ENCODE data around the gene SLAMF1. TPM values are rescaled to one million over a fixed set of nuclear protein-coding genes. Genes with fewer than 3 reads are reported as not detected.

The SLAMF1 gene
- total RNA-seq, 4 donors from 2014 or later = 0.42 to 7.1 (median 4.4) TPM; not detected in 1

DNA sequence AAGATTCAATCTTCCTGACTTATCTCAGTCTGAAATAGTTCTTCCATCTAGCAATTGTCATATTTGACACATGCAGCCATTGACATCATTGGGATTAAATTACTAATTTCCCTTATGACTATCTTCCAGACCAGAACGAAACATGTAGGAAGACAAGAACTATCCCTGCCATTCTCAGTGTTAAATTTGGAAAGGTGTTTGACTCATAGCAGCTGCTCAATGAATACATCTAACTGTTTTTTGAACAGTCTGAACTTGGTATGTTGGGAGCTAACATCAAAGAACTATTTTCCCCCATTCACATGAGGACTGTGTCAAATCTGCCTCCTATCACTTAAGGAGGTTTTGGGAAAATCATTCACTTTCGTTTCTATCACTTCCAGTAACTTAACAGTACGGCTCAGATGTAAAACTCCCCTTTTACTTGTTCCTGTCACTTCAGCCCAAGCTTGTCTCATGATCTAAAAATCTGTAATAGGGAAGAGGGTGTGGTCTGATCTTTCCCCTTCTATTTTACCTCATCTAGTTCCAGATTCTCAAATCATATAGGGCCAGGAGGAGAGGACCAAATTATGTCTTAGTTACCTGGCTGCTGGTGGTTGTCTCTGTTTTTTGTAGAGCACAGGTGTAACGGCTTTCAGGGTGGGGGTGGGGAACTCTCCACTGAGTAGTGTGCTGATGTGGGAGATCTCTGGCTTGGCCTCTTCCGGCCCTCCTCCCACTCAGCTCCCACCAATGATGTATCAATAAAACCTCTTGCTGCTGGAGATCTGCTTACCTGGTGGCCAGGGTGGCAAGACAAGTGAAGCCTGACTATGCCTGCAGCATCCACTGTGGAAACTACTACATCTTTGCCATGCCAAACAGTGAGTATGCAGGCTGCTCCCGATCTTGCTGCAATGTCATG is 26.2 kb upstream of the SLAMF1 start:
- TF ChIP-seq, protein P1, sequence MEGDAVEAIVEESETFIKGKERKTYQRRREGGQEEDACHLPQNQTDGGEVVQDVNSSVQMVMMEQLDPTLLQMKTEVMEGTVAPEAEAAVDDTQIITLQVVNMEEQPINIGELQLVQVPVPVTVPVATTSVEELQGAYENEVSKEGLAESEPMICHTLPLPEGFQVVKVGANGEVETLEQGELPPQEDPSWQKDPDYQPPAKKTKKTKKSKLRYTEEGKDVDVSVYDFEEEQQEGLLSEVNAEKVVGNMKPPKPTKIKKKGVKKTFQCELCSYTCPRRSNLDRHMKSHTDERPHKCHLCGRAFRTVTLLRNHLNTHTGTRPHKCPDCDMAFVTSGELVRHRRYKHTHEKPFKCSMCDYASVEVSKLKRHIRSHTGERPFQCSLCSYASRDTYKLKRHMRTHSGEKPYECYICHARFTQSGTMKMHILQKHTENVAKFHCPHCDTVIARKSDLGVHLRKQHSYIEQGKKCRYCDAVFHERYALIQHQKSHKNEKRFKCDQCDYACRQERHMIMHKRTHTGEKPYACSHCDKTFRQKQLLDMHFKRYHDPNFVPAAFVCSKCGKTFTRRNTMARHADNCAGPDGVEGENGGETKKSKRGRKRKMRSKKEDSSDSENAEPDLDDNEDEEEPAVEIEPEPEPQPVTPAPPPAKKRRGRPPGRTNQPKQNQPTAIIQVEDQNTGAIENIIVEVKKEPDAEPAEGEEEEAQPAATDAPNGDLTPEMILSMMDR (IDR thresholded peaks at IDR 0.05) = no peak
- no peak for TF ChIP-seq POLR2A (IDR thresholded peaks at IDR 0.05)
- intact Hi-C loops (cut with DNase I; ENCODE audit: low total_unique reads) = loop anchor here (10.0 kb wide), 1 partner anchor 162 kb away; no protein-coding TSS in a partner anchor
- DNase-seq (ENCODE audit: low spot score in 2 of 2) = no peak
- no peak overlapping the region for H3K4me3 ChIP-seq (ENCODE audit: low read depth, poor library complexity, severe bottlenecking)
- 49 to 51% methylated on average over 6 of the region's 6 CpGs for WGBS, 2 donors

DNA sequence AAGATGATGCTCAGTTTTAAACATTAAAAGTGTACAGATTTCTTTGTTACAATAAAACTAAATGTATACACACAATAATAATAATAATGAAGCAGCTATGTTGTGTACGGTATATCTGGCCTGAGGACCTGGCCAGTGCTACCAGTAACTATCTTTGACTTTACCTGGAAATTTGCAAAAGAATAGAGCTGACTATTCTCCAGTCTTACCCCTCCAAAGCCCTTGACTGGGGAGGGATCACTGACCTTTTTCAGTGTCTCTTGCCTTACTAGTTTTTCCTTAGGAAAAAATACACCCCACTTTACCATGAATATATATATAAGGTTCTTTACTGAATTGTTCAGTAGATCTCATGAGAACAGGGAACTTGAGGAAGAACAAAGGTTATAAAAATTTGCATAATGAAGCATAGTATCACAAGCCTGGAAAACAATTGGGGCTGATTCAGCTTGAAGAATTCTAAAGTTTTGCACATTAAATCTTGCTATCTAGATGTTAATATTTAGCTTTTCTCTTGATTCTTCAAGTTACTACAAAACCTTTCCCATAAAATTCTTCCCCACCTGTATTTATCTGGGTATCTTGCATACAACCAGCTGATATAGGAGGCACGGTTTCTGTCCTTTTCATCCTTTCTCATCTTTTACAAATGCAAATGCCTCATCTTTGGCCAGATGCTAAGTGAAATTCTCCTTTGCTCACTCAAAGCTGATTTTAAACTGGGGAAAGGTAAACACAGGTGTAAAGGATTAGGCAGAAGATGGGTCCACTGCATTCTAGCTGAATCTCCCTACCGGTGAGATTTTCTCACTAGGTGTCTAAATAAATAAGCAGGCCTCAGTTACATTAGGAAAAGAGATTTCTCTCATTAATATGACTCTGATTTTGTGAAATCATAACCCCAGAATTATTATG is 25.0 kb upstream of the SLAMF1 start:
- whole genome bisulfite sequencing, 2 donors = 43 to 69% methylated on average over 3 of the region's 3 CpGs

DNA sequence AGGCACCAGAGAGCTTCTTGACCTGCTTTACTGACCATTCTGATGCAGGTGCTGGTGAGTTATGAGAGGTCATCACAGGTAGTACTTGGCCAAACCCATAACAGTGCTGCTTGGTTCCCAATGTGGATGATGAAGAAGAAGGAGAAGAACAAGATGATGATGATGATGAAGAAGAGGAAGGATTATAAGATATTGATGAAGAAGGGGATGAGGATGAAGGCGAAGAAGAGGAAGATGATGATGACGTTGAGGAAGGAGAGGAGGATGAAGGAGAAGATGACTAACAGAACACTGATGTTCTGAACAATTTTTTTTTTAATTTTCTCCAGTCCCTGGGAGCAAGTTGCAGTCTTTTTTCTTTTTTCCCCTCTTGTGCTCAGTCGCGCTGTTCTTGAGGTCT is 23.9 kb upstream of the SLAMF1 start:
- DNase-seq (ENCODE audit: low spot score in 2 of 2) = no peak
- no peak overlapping the region for H3K4me3 ChIP-seq (ENCODE audit: low read depth, poor library complexity, severe bottlenecking)
- intact Hi-C loops (cut with DNase I; ENCODE audit: low total_unique reads) = loop anchor here (10.0 kb wide), 1 partner anchor 164 kb away; no protein-coding TSS in a partner anchor
- TF ChIP-seq POLR2A (IDR thresholded peaks at IDR 0.05) = no peak
- TF ChIP-seq, protein P1 (IDR thresholded peaks at IDR 0.05) = no peak
- 86% methylated on average over 4 of the region's 4 CpGs for WGBS, 2 donors

More for the DNA sequence above, 25.0 kb upstream of the SLAMF1 start:
- no peak for DNase-seq (ENCODE audit: low spot score in 2 of 2)
- no peak for TF ChIP-seq POLR2A (IDR thresholded peaks at IDR 0.05)
- TF ChIP-seq, protein P1 (IDR thresholded peaks at IDR 0.05) = no peak
- H3K4me3 ChIP-seq (ENCODE audit: low read depth, poor library complexity, severe bottlenecking) = no peak overlapping the region
- intact Hi-C loops (cut with DNase I; ENCODE audit: low total_unique reads) = loop anchor here (10.0 kb wide), 1 partner anchor 163 kb away; no protein-coding TSS in a partner anchor

DNA sequence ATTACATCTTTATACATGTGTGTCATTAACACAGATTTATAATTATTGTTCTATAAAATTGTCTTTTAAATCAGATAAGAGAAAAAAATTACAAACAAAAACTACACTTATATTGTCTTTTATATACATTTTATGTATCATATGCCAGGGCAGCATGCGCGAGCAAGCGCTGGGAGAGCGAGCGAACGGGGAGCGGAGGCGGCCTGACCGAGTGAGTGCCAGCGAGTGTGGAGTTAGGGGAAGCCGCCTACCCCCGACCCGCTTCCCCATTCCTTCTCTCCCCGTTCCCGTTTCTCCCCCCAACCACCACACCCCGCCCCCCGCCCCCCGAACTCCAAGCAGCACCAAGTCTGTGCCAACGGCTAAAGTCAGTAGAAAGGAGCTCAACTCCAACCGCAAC is 23.0 kb upstream of the SLAMF1 start:
- WGBS, 2 donors = 96% methylated on average over 20 of the region's 20 CpGs
- TF ChIP-seq, protein P1 (IDR thresholded peaks at IDR 0.05) = no peak
- no peak for TF ChIP-seq POLR2A (IDR thresholded peaks at IDR 0.05)
- DNase-seq (ENCODE audit: low spot score in 2 of 2) = no peak
- no peak overlapping the region for H3K4me3 ChIP-seq (ENCODE audit: low read depth, poor library complexity, severe bottlenecking)
- intact Hi-C loops (cut with DNase I; ENCODE audit: low total_unique reads) = loop anchor here (10.0 kb wide), 1 partner anchor 165 kb away; no protein-coding TSS in a partner anchor

DNA sequence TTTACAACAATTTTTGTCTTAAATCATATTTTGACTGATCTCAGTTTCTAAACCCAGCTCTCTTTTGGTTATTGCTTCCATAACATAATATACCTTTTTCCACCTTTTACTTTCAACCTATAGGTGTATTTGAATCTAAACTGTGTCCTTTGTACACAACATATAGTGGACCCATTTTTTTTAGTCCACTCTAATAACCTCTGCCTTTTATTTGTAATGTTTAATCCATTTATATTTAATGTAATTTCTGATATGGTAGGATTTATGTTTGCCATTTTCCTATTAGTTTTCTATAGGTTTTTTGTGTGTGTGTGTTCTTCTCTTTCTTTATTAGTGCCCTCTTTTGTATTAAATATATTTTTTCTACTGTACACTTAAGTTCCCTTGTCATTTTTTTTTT is 22.4 kb upstream of the SLAMF1 start:
- no peak overlapping the region for H3K4me3 ChIP-seq (ENCODE audit: low read depth, poor library complexity, severe bottlenecking)
- no peak for TF ChIP-seq POLR2A (IDR thresholded peaks at IDR 0.05)
- TF ChIP-seq, protein P1 (IDR thresholded peaks at IDR 0.05) = no peak
- DNase-seq (ENCODE audit: low spot score in 2 of 2) = no peak
- intact Hi-C loops (cut with DNase I; ENCODE audit: low total_unique reads) = no loop called here

Measured in lower leg skin (tissue), 4 donors.